Activated B cell treated with CpG ODN at 0.5 μM for 24 hours (primary cell): ENCODE data around the gene LRRC3C. TPM values are rescaled to one million over a fixed set of nuclear protein-coding genes. Genes with fewer than 3 reads are reported as not detected.
"Not testable (repeated sequence)": the region's sequence is repeated elsewhere in the genome, so short reads cannot be mapped to it uniquely, and the experiment has no call there.

ENCODE experiments used
- ATAC-seq: fragments of 200-7000 bp; cut with Tn5 transposase; one replicate; pipeline ENCODE4 v1.10.0; 2021; ENCODE audit warnings: low read depth, mild to moderate bottlenecking, moderate library complexity
- CTCF ChIA-PET: fragments of 350-600 bp; sonication (Branson Sonifier 250); formaldehyde crosslinking; loops from one replicate; lab custom pipeline; 2021; ENCODE audit warnings: antibody characterized with exemption; lab: Charles Lee
- POLR2A ChIA-PET: fragments of 350-600 bp; sonication (Branson Sonifier 250); formaldehyde crosslinking; loops from one replicate; lab custom pipeline; 2021; ENCODE audit warnings: antibody characterized with exemption; lab: Charles Lee
- DNase-seq: peaks from one replicate; pipeline ENCODE4 v3.0.0; 2022
- H3K27ac Mint-ChIP-seq: one replicate; pipeline ENCODE4 v1.8.0; 2020; ENCODE audit warnings: mixed read lengths
- H3K27me3 Mint-ChIP-seq: one replicate; pipeline ENCODE4 v1.8.0; 2021; ENCODE audit warnings: mixed read lengths
- H3K36me3 Mint-ChIP-seq: one replicate; pipeline ENCODE4 v1.8.0; 2021; ENCODE audit warnings: low read depth, mixed read lengths
- H3K4me1 Mint-ChIP-seq: one replicate; pipeline ENCODE4 v1.8.0; 2021; ENCODE audit warnings: mixed read lengths
- H3K4me3 Mint-ChIP-seq: one replicate; pipeline ENCODE4 v1.8.0; 2020; ENCODE audit warnings: mild to moderate bottlenecking, mixed read lengths
- H3K9me3 Mint-ChIP-seq: one replicate; pipeline ENCODE4 v1.8.0; 2020; ENCODE audit warnings: mixed read lengths
- intact Hi-C: fragments of 100-400 bp; cut with micrococcal nuclease; formaldehyde crosslinking; loops from one replicate; pipeline ENCODE4 v1.15.1; 2024
- total RNA-seq: library from RNA; stranded (reverse); gene quantifications from 2 replicates; pipeline ENCODE4 v1.2.3, GENCODE V29; 2022
- TF ChIP-seq, protein P1 (sequence below): fragments of 200-600 bp; IDR thresholded peaks from one replicate; pipeline ENCODE4 v1.8.0; 2022; ENCODE audit warnings: antibody characterized with exemption, mild to moderate bottlenecking

The LRRC3C gene
- total RNA-seq, 1 donor from 2014 or later = not detected

- no peak overlapping the region for H3K4me3 Mint-ChIP-seq
- TF ChIP-seq, protein P1, sequence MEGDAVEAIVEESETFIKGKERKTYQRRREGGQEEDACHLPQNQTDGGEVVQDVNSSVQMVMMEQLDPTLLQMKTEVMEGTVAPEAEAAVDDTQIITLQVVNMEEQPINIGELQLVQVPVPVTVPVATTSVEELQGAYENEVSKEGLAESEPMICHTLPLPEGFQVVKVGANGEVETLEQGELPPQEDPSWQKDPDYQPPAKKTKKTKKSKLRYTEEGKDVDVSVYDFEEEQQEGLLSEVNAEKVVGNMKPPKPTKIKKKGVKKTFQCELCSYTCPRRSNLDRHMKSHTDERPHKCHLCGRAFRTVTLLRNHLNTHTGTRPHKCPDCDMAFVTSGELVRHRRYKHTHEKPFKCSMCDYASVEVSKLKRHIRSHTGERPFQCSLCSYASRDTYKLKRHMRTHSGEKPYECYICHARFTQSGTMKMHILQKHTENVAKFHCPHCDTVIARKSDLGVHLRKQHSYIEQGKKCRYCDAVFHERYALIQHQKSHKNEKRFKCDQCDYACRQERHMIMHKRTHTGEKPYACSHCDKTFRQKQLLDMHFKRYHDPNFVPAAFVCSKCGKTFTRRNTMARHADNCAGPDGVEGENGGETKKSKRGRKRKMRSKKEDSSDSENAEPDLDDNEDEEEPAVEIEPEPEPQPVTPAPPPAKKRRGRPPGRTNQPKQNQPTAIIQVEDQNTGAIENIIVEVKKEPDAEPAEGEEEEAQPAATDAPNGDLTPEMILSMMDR = no peak
- ChIA-PET CTCF (interaction anchor here (0.6 kb wide), 1 partner anchor 286 kb away, joined by 4 read pairs; no protein-coding TSS in a partner anchor), POLR2A (interaction anchor here (0.7 kb wide), 1 partner anchor 29 kb away, joined by 3 read pairs; the partner anchor contains the start of genes LRRC3C and ORMDL3)
- H3K4me1 Mint-ChIP-seq = peaks cover 11% of the 10 kb centered on the region
- no peaks in the 10 kb centered on the region for H3K9me3 Mint-ChIP-seq
- intact Hi-C loops = no loop called here
- DNase-seq = no peak
- no peaks in the 10 kb centered on the region for H3K27me3 Mint-ChIP-seq
- no peak overlapping the region for H3K27ac Mint-ChIP-seq
- ATAC-seq = no peak
- no peaks in the 10 kb centered on the region for H3K36me3 Mint-ChIP-seq
These were observed 29.4 kb upstream of the LRRC3C start for GRCh38 chr17:39898088-39898487.

- Mint-ChIP-seq H3K36me3 (no peaks in the 10 kb centered on the region), H3K4me3 (no peak overlapping the region), H3K27ac (no peak overlapping the region), H3K9me3 (no peaks in the 10 kb centered on the region), H3K4me1 (peaks cover 14% of the 10 kb centered on the region), H3K27me3 (no peaks in the 10 kb centered on the region)
- TF ChIP-seq, protein P1 = no peak
- ChIA-PET POLR2A (no interaction called here), CTCF (no interaction called here)
- DNase-seq = no peak
- intact Hi-C loops = no loop called here
- ATAC-seq = no peak
These were observed 28.3 kb upstream of the LRRC3C start for GRCh38 chr17:39899215-39899614.

- CTCF ChIA-PET, ATAC-seq, H3K9me3 Mint-ChIP-seq, DNase-seq, H3K27ac Mint-ChIP-seq, H3K4me1 Mint-ChIP-seq, intact Hi-C loops, H3K4me3 Mint-ChIP-seq, POLR2A ChIA-PET, H3K27me3 Mint-ChIP-seq: not testable (repeated sequence)
- H3K36me3 Mint-ChIP-seq = peaks cover 15% of the 10 kb centered on the region
These were observed 25.5 kb upstream of the LRRC3C start for GRCh38 chr17:39902027-39902426.

GRCh38 chr17:39903158-39903884 is 24.2 kb upstream of the LRRC3C start:
- intact Hi-C loops = no loop called here
- Mint-ChIP-seq H3K4me1 (peaks cover 5% of the 10 kb centered on the region), H3K27ac (no peak overlapping the region), H3K36me3 (peaks cover 18% of the 10 kb centered on the region), H3K27me3 (no peaks in the 10 kb centered on the region), H3K4me3 (no peak overlapping the region), H3K9me3 (no peaks in the 10 kb centered on the region)
- ATAC-seq (peak; percentile 37), DNase-seq (no peak)
- TF ChIP-seq, protein P1 = no peak
- CTCF ChIA-PET = no interaction called here
- POLR2A ChIA-PET = no interaction called here

DNA sequence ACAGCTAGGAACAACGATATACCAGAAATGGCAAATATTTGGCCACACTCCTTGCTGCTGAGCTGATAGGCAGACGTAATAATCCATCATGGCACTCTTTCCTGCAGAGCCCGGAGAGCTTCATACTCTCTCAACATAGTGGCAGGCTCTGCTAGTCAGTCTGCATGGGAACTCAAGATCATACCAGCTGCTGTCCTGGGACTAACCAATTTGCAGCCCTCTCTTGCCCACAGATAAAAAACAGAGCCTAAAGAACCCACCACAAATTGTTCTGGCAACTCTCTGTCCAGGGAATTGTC is 22.6 kb upstream of the LRRC3C start:
- Mint-ChIP-seq H3K4me3 (no peak overlapping the region), H3K27ac (no peak overlapping the region), H3K4me1 (peaks cover 5% of the 10 kb centered on the region), H3K36me3 (peaks cover 30% of the 10 kb centered on the region), H3K9me3 (no peaks in the 10 kb centered on the region), H3K27me3 (no peaks in the 10 kb centered on the region)
- intact Hi-C loops = no loop called here
- ATAC-seq = no peak
- CTCF ChIA-PET = no interaction called here
- POLR2A ChIA-PET = no interaction called here
- TF ChIP-seq, protein P1 = no peak
- no peak for DNase-seq
